ENCODE data around the gene LIMS1.

GRCh38 chr2:108541451-108541850, 7.2 kb downstream of the LIMS1 start:
- TF ChIP-seq ZBTB7A (IDR thresholded peaks at IDR 0.05; ENCODE audit: low read depth) (no peak), RAD21 (IDR thresholded peaks at IDR 0.05; ENCODE audit: low read depth) (no peak), CREB1 (IDR thresholded peaks at IDR 0.05; ENCODE audit: low read depth) (no peak), EGR1 (IDR thresholded peaks at IDR 0.05) (no peak), EP300 (IDR thresholded peaks at IDR 0.05; ENCODE audit: borderline replicate concordance) (no peak), NFIC (IDR thresholded peaks at IDR 0.05) (no peak)
- TF ChIP-seq, protein P1, sequence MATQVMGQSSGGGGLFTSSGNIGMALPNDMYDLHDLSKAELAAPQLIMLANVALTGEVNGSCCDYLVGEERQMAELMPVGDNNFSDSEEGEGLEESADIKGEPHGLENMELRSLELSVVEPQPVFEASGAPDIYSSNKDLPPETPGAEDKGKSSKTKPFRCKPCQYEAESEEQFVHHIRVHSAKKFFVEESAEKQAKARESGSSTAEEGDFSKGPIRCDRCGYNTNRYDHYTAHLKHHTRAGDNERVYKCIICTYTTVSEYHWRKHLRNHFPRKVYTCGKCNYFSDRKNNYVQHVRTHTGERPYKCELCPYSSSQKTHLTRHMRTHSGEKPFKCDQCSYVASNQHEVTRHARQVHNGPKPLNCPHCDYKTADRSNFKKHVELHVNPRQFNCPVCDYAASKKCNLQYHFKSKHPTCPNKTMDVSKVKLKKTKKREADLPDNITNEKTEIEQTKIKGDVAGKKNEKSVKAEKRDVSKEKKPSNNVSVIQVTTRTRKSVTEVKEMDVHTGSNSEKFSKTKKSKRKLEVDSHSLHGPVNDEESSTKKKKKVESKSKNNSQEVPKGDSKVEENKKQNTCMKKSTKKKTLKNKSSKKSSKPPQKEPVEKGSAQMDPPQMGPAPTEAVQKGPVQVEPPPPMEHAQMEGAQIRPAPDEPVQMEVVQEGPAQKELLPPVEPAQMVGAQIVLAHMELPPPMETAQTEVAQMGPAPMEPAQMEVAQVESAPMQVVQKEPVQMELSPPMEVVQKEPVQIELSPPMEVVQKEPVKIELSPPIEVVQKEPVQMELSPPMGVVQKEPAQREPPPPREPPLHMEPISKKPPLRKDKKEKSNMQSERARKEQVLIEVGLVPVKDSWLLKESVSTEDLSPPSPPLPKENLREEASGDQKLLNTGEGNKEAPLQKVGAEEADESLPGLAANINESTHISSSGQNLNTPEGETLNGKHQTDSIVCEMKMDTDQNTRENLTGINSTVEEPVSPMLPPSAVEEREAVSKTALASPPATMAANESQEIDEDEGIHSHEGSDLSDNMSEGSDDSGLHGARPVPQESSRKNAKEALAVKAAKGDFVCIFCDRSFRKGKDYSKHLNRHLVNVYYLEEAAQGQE (IDR thresholded peaks at IDR 0.05; ENCODE audit: low read depth): no peak
- TF ChIP-seq, protein P2, sequence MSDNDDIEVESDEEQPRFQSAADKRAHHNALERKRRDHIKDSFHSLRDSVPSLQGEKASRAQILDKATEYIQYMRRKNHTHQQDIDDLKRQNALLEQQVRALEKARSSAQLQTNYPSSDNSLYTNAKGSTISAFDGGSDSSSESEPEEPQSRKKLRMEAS (IDR thresholded peaks at IDR 0.05): no peak

All from Ishikawa (cell line).